Liver (tissue), 9 donors: ENCODE results near the gene PLEKHG4. TPM values are rescaled to one million over a fixed set of nuclear protein-coding genes. Genes with fewer than 3 reads are reported as not detected.

Experiments used
- DNase-seq: peaks from one replicate; pipeline ENCODE4 v3.0.0-alpha.2; 2017; ENCODE audit warnings: low spot score
- H3K27ac ChIP-seq, 2 donors: one replicate each; pipeline ENCODE4 v1.7.0; 2013; ENCODE audit warnings: inconsistent platforms in 2 of 2, low read length in 2 of 2, control low read depth in 1 of 2, low read depth in 1 of 2, mild to moderate bottlenecking in 1 of 2
- H3K27me3 ChIP-seq, 4 donors: one replicate each; pipeline versions ENCODE4 v1.6.1 to v1.7.0; 2013; ENCODE audit warnings: low read length in 3 of 4, inconsistent platforms in 1 of 4, mild to moderate bottlenecking in 1 of 4, moderate library complexity in 1 of 4; ENCODE audit not compliant: control insufficient read depth in 4 of 4, insufficient read depth in 4 of 4
- H3K36me3 ChIP-seq, 4 donors: one replicate each; pipeline versions ENCODE4 v1.6.1 to v1.7.0; 2013; ENCODE audit warnings: low read length in 3 of 4, mild to moderate bottlenecking in 3 of 4, low read depth in 1 of 4, moderate library complexity in 1 of 4; ENCODE audit not compliant: control insufficient read depth in 4 of 4, insufficient read depth in 3 of 4
- H3K4me1 ChIP-seq, 4 donors: one replicate each; pipeline versions ENCODE4 v1.6.1 to v1.7.0; 2013; ENCODE audit warnings: low read length in 3 of 4, mild to moderate bottlenecking in 3 of 4, moderate library complexity in 1 of 4; ENCODE audit not compliant: control insufficient read depth in 4 of 4, insufficient read depth in 4 of 4
- H3K4me3 ChIP-seq, 3 donors: one replicate each; pipeline versions ENCODE4 v1.6.1 to v1.7.0; 2013; ENCODE audit warnings: low read length in 3 of 3, control low read depth in 1 of 3, low read depth in 1 of 3, mild to moderate bottlenecking in 1 of 3
- H3K9ac ChIP-seq, 2 donors: one replicate each; pipeline ENCODE4 v1.7.0; 2013; ENCODE audit warnings: low read length in 2 of 2, mild to moderate bottlenecking in 2 of 2, moderate library complexity in 2 of 2, control low read depth in 1 of 2, low read depth in 1 of 2
- H3K9me3 ChIP-seq, 4 donors: one replicate each; pipeline versions ENCODE4 v1.6.1 to v1.7.0; 2013; ENCODE audit warnings: low read length in 3 of 4; ENCODE audit not compliant: control insufficient read depth in 4 of 4
- ATF3 ChIP-seq: IDR thresholded peaks from 2 replicates; pipeline ENCODE4 v1.6.1; 2016; ENCODE audit warnings: antibody characterized with exemption
- CTCF ChIP-seq: fragments of 150-350 bp; IDR thresholded peaks from 2 replicates; pipeline ENCODE4 v1.5.1; 2017; ENCODE audit warnings: improper control_type of control experiment, low read depth, low read length; ENCODE audit not compliant: missing input control
- EGR1 ChIP-seq, 2 donors: IDR thresholded peaks; 2 replicates each; pipeline ENCODE4 v1.6.1; 2016 to 2018; ENCODE audit warnings: antibody characterized with exemption in 2 of 2, low read depth in 2 of 2
- FOXA1 ChIP-seq: IDR thresholded peaks from 2 replicates; pipeline ENCODE4 v1.6.1; 2016; ENCODE audit warnings: antibody characterized with exemption
- FOXA2 ChIP-seq: IDR thresholded peaks from 2 replicates; pipeline ENCODE4 v1.6.1; 2016; ENCODE audit warnings: antibody characterized with exemption
- GABPA ChIP-seq, 2 donors: IDR thresholded peaks in 1 of 2; conservative IDR thresholded peaks in 1 of 2; 2 replicates each; pipeline ENCODE4 v1.6.1; 2016; ENCODE audit warnings: antibody characterized with exemption in 2 of 2, mild to moderate bottlenecking in 1 of 2, moderate library complexity in 1 of 2
- HNF4A ChIP-seq, 2 donors: conservative IDR thresholded peaks; 2 replicates each; pipeline ENCODE4 v1.6.1; 2016; ENCODE audit warnings: antibody characterized with exemption in 2 of 2, mild to moderate bottlenecking in 2 of 2
- HNF4G ChIP-seq: IDR thresholded peaks from 2 replicates; pipeline ENCODE4 v1.6.1; 2016; ENCODE audit warnings: antibody characterized with exemption
- JUND ChIP-seq, 2 donors: IDR thresholded peaks; 2 replicates each; pipeline ENCODE4 v1.6.1; 2016; ENCODE audit warnings: antibody characterized with exemption in 2 of 2
- MAX ChIP-seq: IDR thresholded peaks from 2 replicates; pipeline ENCODE4 v1.6.1; 2016; ENCODE audit warnings: antibody characterized with exemption
- RAD21 ChIP-seq, 2 donors: IDR thresholded peaks; 2 replicates each; pipeline ENCODE4 v1.6.1; 2016; ENCODE audit warnings: antibody characterized with exemption in 2 of 2, mild to moderate bottlenecking in 2 of 2
- REST ChIP-seq: IDR thresholded peaks from 2 replicates; pipeline ENCODE4 v1.6.1; 2016; ENCODE audit warnings: antibody characterized with exemption, mild to moderate bottlenecking
- RXRA ChIP-seq, 2 donors: IDR thresholded peaks; 2 replicates each; pipeline ENCODE4 v1.6.1; 2017 to 2018; ENCODE audit warnings: antibody characterized with exemption in 2 of 2, mild to moderate bottlenecking in 1 of 2
- SP1 ChIP-seq: IDR thresholded peaks from 2 replicates; pipeline ENCODE4 v1.6.1; 2018; ENCODE audit warnings: antibody characterized with exemption, mild to moderate bottlenecking
- TAF1 ChIP-seq: conservative IDR thresholded peaks from 2 replicates; pipeline ENCODE4 v1.6.1; 2016; ENCODE audit warnings: antibody characterized with exemption, mild to moderate bottlenecking
- YY1 ChIP-seq: IDR thresholded peaks from 2 replicates; pipeline ENCODE4 v1.6.1; 2016; ENCODE audit warnings: antibody characterized with exemption, mild to moderate bottlenecking
- ZBTB33 ChIP-seq: IDR thresholded peaks from 2 replicates; pipeline ENCODE4 v1.6.1; 2016; ENCODE audit warnings: antibody characterized with exemption
- WGBS: extraction: QIAGEN DNeasy Blood & Tissue Kit; methylation state at CpG from one replicate; pipeline ENCODE4 v1.1.7; 2013; 5-methylcytosine and 5-hydroxymethylcytosine counted together
- polyA plus RNA-seq, 2 donors: library from polyadenylated mRNA; stranded (reverse) in 1 of 2; unstranded in 1 of 2; fragments of 200-250 nt in 1 of 2; fragments of >200 nt in 1 of 2; fragmentation: Nextera tagmentation in 1 of 2; extraction: Ambion mirVana in 1 of 2; gene quantifications; one replicate each; pipeline versions ENCODE4 v1.2.1 to v1.2.3, GENCODE V29; 2013 to 2015
- total RNA-seq, 2 donors: library from RNA; depleted of rRNA; stranded (reverse); fragments of >200 nt; gene quantifications; one replicate each; pipeline ENCODE4 v1.2.3, GENCODE V29; 2014
- donor health status: healthy.
- donor health status: healthy.
- donor health status: healthy.
- donor health status: healthy.
- donor health status: healthy.

The PLEKHG4 gene
- total and polyA plus RNA-seq, 4 donors = 0.21 to 2.6 (median 0.68) TPM

- H3K27ac ChIP-seq = no peak overlapping the region
- H3K27me3 ChIP-seq = no peaks in the 10 kb centered on the region
- TF ChIP-seq MAX (no peak), TAF1 (no peak), HNF4G (no peak)
- no peak overlapping the region for H3K9ac ChIP-seq
- H3K9me3 ChIP-seq = no peaks in the 10 kb centered on the region
- peak; percentile 50 for DNase-seq
- peak overlapping the region in 2 of 3 donors; percentile 26 to 55 for H3K4me3 ChIP-seq
- H3K36me3 ChIP-seq = no peaks in the 10 kb centered on the region
- no peaks in the 10 kb centered on the region for H3K4me1 ChIP-seq
- 8% methylated on average over 42 of the region's 42 CpGs for WGBS
These were observed 498 bp upstream of the PLEKHG4 start for GRCh38 chr16:67278773-67279295.

DNA sequence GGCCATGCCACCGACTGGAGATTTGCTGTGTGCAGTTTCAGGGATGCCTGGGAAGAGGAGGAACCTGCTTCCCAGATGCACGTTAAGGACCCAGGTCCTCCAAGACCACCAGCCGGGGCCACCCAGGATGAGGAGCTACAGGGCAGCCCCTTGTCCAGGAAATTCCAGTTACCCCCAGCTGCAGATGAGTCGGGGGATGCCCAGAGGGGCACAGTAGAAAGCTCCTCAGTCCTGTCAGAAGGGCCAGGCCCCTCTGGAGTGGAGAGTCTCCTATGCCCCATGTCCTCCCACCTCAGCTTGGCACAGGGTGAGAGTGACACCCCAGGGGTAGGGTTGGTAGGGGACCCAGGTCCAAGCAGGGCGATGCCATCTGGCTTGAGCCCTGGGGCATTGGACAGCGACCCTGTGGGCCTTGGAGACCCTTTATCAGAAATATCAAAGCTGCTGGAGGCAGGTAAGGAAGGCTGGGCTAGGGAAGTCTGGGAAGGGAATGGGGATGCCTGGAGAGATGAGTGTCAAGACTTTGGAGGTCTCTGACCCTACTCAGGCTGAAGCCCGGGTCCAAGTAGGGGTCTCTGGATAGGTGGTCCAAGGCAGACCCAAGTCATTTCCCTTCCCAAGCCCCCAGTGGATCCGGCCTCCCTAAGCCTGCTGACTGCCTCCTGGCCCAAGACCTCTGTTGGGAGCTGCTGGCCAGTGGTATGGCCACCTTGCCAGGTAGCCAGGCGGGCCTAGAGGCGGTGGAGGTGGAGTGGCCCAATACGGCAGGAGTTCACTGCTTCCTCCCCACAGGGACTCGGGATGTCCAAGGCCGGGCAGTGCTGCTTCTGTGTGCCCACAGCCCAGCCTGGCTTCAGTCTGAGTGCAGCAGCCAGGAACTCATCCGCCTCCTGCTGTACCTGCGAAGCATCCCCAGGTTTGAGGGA lies 1.0 kb downstream of the PLEKHG4 start:
- Histone ChIP-seq H3K27me3 (no peaks in the 10 kb centered on the region), H3K9me3 (no peaks in the 10 kb centered on the region), H3K36me3 (no peaks in the 10 kb centered on the region), H3K27ac (no peak overlapping the region), H3K9ac (no peak overlapping the region), H3K4me1 (peaks cover 0 to 2% (median 0%) of the 10 kb centered on the region in 4 donors), H3K4me3 (no peak overlapping the region)
- TF ChIP-seq SP1 (no peak), RXRA (IDR thresholded peaks at IDR 0.05) (no peak), MAX (no peak), REST (no peak), JUND (IDR thresholded peaks at IDR 0.05) (no peak), TAF1 (no peak), FOXA2 (no peak), HNF4A (conservative IDR thresholded peaks at IDR 0.05) (no peak), FOXA1 (no peak), HNF4G (no peak), CTCF (no peak), ZBTB33 (no peak), RAD21 (IDR thresholded peaks at IDR 0.05) (no peak), EGR1 (IDR thresholded peaks at IDR 0.05; ENCODE audit: low read depth in 2 of 2) (no peak), ATF3 (no peak), GABPA (IDR thresholded peaks at IDR 0.05 in 1 of 2, conservative IDR thresholded peaks at IDR 0.05 in 1 of 2) (no peak), YY1 (no peak)
- WGBS = 93% methylated on average over 15 of the region's 15 CpGs
- no peak for DNase-seq
